GM12878 (cell line): ENCODE data around the gene DLGAP5. TPM values are rescaled to one million over a fixed set of nuclear protein-coding genes. Genes with fewer than 3 reads are reported as not detected.

Source experiments
- ASH2L ChIP-seq: fragments of 300-600, 200-600 bp; sonication (generic); IDR thresholded peaks from 2 replicates; pipeline ENCODE4 v1.6.1; 2017; ENCODE audit warnings: low read depth, mild to moderate bottlenecking, borderline replicate concordance
- CBFB ChIP-seq: IDR thresholded peaks from 2 replicates; pipeline ENCODE4 v1.6.1; 2016; ENCODE audit warnings: antibody characterized with exemption, low read depth
- CHD2 ChIP-seq: IDR thresholded peaks from 2 replicates; pipeline ENCODE4 v1.6.1; 2011; ENCODE audit warnings: low read depth, low read length, improper control_type of control experiment, borderline replicate concordance
- ETV6 ChIP-seq, 2 experiments: fragments of 450-650 bp in 1 of 2; IDR thresholded peaks in 1 of 2; conservative IDR thresholded peaks in 1 of 2; 2 replicates each; pipeline ENCODE4 v1.6.1; 2014; ENCODE audit warnings: antibody characterized with exemption in 1 of 2, borderline replicate concordance in 1 of 2, low read depth in 1 of 2, mild to moderate bottlenecking in 1 of 2, moderate library complexity in 1 of 2
- FOXM1 ChIP-seq: IDR thresholded peaks from 2 replicates; pipeline ENCODE4 v1.6.1; 2012; ENCODE audit warnings: low read depth, mild to moderate bottlenecking, inconsistent platforms, low read length, moderate library complexity
- GATAD2B ChIP-seq: fragments of 450-650 bp; conservative IDR thresholded peaks from 2 replicates; pipeline ENCODE4 v1.6.1; 2017; ENCODE audit warnings: low read depth, mild to moderate bottlenecking, moderate library complexity
- HDAC2 ChIP-seq: fragments of 200-600 bp; sonication (generic); IDR thresholded peaks from 2 replicates; pipeline ENCODE4 v1.6.1; 2017
- HDAC6 ChIP-seq: fragments of 200-600 bp; sonication (generic); IDR thresholded peaks from one replicate; pipeline ENCODE4 v1.8.0; 2017; ENCODE audit warnings: antibody characterized with exemption; ENCODE audit not compliant: unreplicated experiment
- HDGF ChIP-seq: fragments of 450-650 bp; IDR thresholded peaks from 2 replicates; pipeline ENCODE4 v1.6.1; 2016; ENCODE audit warnings: antibody characterized with exemption
- KDM1A ChIP-seq: fragments of 200-600 bp; sonication (generic); IDR thresholded peaks from 2 replicates; pipeline ENCODE4 v1.6.1; 2016; ENCODE audit warnings: borderline replicate concordance
- MLLT1 ChIP-seq: fragments of 450-650 bp; IDR thresholded peaks from 2 replicates; pipeline ENCODE4 v1.6.1; 2016; ENCODE audit warnings: mild to moderate bottlenecking
- NFIC ChIP-seq: IDR thresholded peaks from 2 replicates; pipeline ENCODE4 v1.6.1; 2012; ENCODE audit warnings: low read depth, mild to moderate bottlenecking, inconsistent platforms, low read length, moderate library complexity
- PAX8 ChIP-seq: fragments of 450-650 bp; IDR thresholded peaks from 2 replicates; pipeline ENCODE4 v1.6.1; 2017; ENCODE audit warnings: mild to moderate bottlenecking, moderate library complexity
- RAD21 ChIP-seq: IDR thresholded peaks from 2 replicates; pipeline ENCODE4 v1.6.1; 2011; ENCODE audit warnings: mild to moderate bottlenecking, low read depth, low read length, moderate library complexity; ENCODE audit not compliant: insufficient read depth
- RBBP5 ChIP-seq: fragments of 200-600 bp; sonication (generic); conservative IDR thresholded peaks from 2 replicates; pipeline ENCODE4 v1.6.1; 2016
- SIN3A ChIP-seq: IDR thresholded peaks from 2 replicates; pipeline ENCODE4 v1.6.1; 2012; ENCODE audit warnings: low read depth, low read length, improper control_type of control experiment
- SMAD5 ChIP-seq: IDR thresholded peaks from 2 replicates; pipeline ENCODE4 v1.6.1; 2016; ENCODE audit warnings: antibody characterized with exemption, low read depth
- SMARCA5 ChIP-seq: fragments of 450-650 bp; IDR thresholded peaks from 2 replicates; pipeline ENCODE4 v1.6.1; 2017; ENCODE audit warnings: mild to moderate bottlenecking
- SREBF2 ChIP-seq: IDR thresholded peaks from 2 replicates; pipeline ENCODE4 v1.6.1; 2012; ENCODE audit warnings: mild to moderate bottlenecking, low read length
- STAT1 ChIP-seq: fragments of 450-650 bp; conservative IDR thresholded peaks from 2 replicates; pipeline ENCODE4 v1.6.1; 2014; ENCODE audit warnings: antibody characterized with exemption, mild to moderate bottlenecking
- SUZ12 ChIP-seq: fragments of 200-600 bp; sonication (generic); IDR thresholded peaks from one replicate; pipeline ENCODE4 v1.6.1; 2018; ENCODE audit warnings: antibody characterized with exemption, mild to moderate bottlenecking; ENCODE audit not compliant: unreplicated experiment
- WRNIP1 ChIP-seq: IDR thresholded peaks from 2 replicates; pipeline ENCODE4 v1.6.1; 2011; ENCODE audit warnings: low read depth, low read length, improper control_type of control experiment, borderline replicate concordance
- ZNF217 ChIP-seq: fragments of 450-650 bp; IDR thresholded peaks from 2 replicates; pipeline ENCODE4 v1.6.1; 2017; ENCODE audit warnings: antibody characterized with exemption, mild to moderate bottlenecking
- ZNF687 ChIP-seq: fragments of 450-650 bp; IDR thresholded peaks from 2 replicates; pipeline ENCODE4 v1.6.1; 2017; ENCODE audit warnings: mild to moderate bottlenecking, moderate library complexity
- ZZZ3 ChIP-seq: IDR thresholded peaks from 2 replicates; pipeline ENCODE4 v1.6.1; 2011; ENCODE audit warnings: low read depth; ENCODE audit not compliant: control insufficient read depth, insufficient read length
- polyA plus RNA-seq, 11 experiments: library from polyadenylated mRNA; depleted of rRNA in 4 of 11; unstranded in 6 of 11; stranded (reverse) in 5 of 11; fragments of >200 nt; fragmentation: Nextera tagmentation in 4 of 11; fragmentation: Illumina TruSeq in 1 of 11; extraction: Ambion mirVana in 4 of 11; extraction: Trizol in 1 of 11; gene quantifications; 1 replicate in 1 of 11; 2 replicates in 10 of 11; pipeline versions ENCODE4 v1.2.1 to v1.2.3, GENCODE V29; 2011 to 2016; ENCODE audit warnings: inconsistent platforms in 2 of 11, missing spikeins in 2 of 11, low read depth in 1 of 11
- total RNA-seq, 4 experiments: library from RNA; depleted of rRNA in 3 of 4; stranded (reverse); fragments of >200 nt in 3 of 4; fragmentation: Illumina TruSeq in 1 of 4; extraction: Trizol in 1 of 4; gene quantifications; 2 replicates each; pipeline versions ENCODE4 v1.2.1 to v1.2.3, GENCODE V29; 2013 to 2021
- TF ChIP-seq, protein P1 (sequence below): fragments of 450-650 bp; IDR thresholded peaks from 2 replicates; pipeline ENCODE4 v1.6.1; 2017; ENCODE audit warnings: mild to moderate bottlenecking

The DLGAP5 gene
- total and polyA plus RNA-seq, 10 of the 15 experiments (the other 5 are each of a cell fraction or from before 2014, with no cell fraction given), result 40.9 to 106 (median 67.6) TPM

DNA sequence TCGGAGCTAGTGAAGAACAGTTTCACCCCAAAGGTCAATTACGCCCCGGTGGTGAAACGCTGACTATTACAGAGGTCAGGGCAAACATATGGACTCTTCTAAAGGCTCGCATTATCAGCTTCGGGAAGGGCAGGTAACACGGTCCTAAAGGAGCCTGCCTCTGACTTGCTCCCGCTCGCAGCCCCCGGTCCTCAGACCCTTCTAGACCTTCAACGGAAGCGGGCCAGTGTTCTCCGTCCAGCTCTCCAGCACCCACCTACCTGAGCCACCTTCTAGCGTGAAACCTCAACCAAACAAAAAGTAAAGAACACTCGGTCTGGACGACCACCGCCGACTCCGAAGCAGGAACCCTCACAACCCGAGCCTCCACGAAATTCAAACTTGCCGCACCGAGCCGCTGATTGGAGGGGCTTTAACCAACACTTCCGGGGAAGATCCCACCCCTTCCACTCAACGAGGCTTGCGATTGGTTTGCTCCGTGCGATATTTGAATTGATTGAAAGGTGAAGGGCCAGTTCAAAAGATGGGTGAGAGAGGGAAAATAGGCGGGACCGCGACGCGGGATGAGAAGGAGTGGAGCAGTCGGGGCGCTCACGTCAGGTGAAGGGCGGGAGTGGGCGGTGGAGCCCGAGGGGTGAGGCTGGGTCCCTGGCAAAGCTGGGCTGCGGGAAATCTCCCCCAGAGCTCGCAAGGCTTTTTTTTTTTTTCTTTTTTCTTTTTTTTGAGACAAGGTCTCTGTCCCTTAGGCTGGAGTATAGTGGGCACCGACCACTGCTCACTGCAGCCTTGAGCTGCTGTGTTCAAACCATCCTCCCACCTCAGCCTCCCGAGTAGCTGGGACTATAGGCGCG lies at the start of gene DLGAP5 (continued):
- TF ChIP-seq ZNF687 (no peak), HDAC6 (no peak), KDM1A (no peak), GATAD2B (no peak), FOXM1 (peak; percentile 86), ZNF217 (no peak), HDAC2 (no peak), CHD2 (peak; percentile 94), NFIC (no peak), SIN3A (peak; percentile 100), SMARCA5 (no peak), SUZ12 (no peak), ASH2L (no peak), RAD21 (no peak), CBFB (peak; percentile 13; the same call in 1 of the 2 replicates), STAT1 (no peak), SREBF2 (no peak), MLLT1 (peak; percentile 53), ZZZ3 (no peak), WRNIP1 (no peak), HDGF (peak; percentile 98), PAX8 (no peak), RBBP5 (no peak), ETV6 (conservative IDR thresholded peaks at IDR 0.05 in 1 of 2, IDR thresholded peaks at IDR 0.05 in 1 of 2; ENCODE audit: borderline replicate concordance in 1 of 2, low read depth in 1 of 2) (no peak), SMAD5 (no peak)
- TF ChIP-seq, protein P1, sequence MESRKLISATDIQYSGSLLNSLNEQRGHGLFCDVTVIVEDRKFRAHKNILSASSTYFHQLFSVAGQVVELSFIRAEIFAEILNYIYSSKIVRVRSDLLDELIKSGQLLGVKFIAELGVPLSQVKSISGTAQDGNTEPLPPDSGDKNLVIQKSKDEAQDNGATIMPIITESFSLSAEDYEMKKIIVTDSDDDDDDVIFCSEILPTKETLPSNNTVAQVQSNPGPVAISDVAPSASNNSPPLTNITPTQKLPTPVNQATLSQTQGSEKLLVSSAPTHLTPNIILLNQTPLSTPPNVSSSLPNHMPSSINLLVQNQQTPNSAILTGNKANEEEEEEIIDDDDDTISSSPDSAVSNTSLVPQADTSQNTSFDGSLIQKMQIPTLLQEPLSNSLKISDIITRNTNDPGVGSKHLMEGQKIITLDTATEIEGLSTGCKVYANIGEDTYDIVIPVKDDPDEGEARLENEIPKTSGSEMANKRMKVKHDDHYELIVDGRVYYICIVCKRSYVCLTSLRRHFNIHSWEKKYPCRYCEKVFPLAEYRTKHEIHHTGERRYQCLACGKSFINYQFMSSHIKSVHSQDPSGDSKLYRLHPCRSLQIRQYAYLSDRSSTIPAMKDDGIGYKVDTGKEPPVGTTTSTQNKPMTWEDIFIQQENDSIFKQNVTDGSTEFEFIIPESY, result no peak
